Small intestine (tissue), 16 donors: ENCODE results near the gene PERP. TPM values are rescaled to one million over a fixed set of nuclear protein-coding genes. Genes with fewer than 3 reads are reported as not detected.

Experiments
- DNase-seq, 2 donors: peaks; one replicate each; pipeline versions ENCODE4 v3.0.0 to v3.0.0-alpha.2; 2013
- FAIRE-seq: peaks from 2 replicates; lab custom pipeline; 2012; peaks lifted over from hg19 to GRCh38; lab: Jason Lieb, UNC
- H3K27ac ChIP-seq, 3 donors: one replicate each; pipeline ENCODE4 v1.5.1; 2013; ENCODE audit warnings: low read length in 2 of 3, mild to moderate bottlenecking in 2 of 3, control low read depth in 1 of 3, inconsistent platforms in 1 of 3, low read depth in 1 of 3, moderate library complexity in 1 of 3
- H3K27me3 ChIP-seq, 3 donors: one replicate each; pipeline ENCODE4 v1.6.1; 2013; ENCODE audit warnings: low read length in 3 of 3, inconsistent platforms in 1 of 3; ENCODE audit not compliant: control insufficient read depth in 3 of 3, insufficient read depth in 3 of 3
- H3K36me3 ChIP-seq, 3 donors: one replicate each; pipeline ENCODE4 v1.6.1; 2013; ENCODE audit warnings: low read length in 3 of 3, inconsistent platforms in 1 of 3, low read depth in 1 of 3, mild to moderate bottlenecking in 1 of 3, moderate library complexity in 1 of 3; ENCODE audit not compliant: control insufficient read depth in 3 of 3, insufficient read depth in 2 of 3
- H3K4me1 ChIP-seq, 3 donors: one replicate each; pipeline ENCODE4 v1.6.1; 2013; ENCODE audit warnings: low read length in 2 of 3, inconsistent platforms in 1 of 3, low read depth in 1 of 3, mild to moderate bottlenecking in 1 of 3, moderate library complexity in 1 of 3; ENCODE audit not compliant: control insufficient read depth in 3 of 3, insufficient read depth in 2 of 3
- H3K4me3 ChIP-seq, 3 donors: one replicate each; pipeline ENCODE4 v1.5.1; 2013; ENCODE audit warnings: low read length in 3 of 3, control low read depth in 1 of 3, inconsistent platforms in 1 of 3, low read depth in 1 of 3, mild to moderate bottlenecking in 1 of 3, moderate library complexity in 1 of 3
- H3K9me3 ChIP-seq, 2 donors: one replicate each; pipeline ENCODE4 v1.6.1; 2013; ENCODE audit warnings: low read depth in 1 of 2, low read length in 1 of 2; ENCODE audit not compliant: control insufficient read depth in 2 of 2, insufficient read depth in 1 of 2
- WGBS, 3 donors: extraction: QIAGEN DNeasy Blood & Tissue Kit; methylation state at CpG; one replicate each; pipeline ENCODE4 v1.1.7; 2013; 5-methylcytosine and 5-hydroxymethylcytosine counted together
- long read RNA-seq, 10 donors: transcript quantifications; one replicate each; lab custom pipeline, GENCODE V29; 2026
- polyA plus RNA-seq, 4 donors: library from polyadenylated mRNA; stranded (reverse) in 3 of 4; unstranded in 1 of 4; fragments of 200-250 nt in 3 of 4; fragments of 120-200 nt in 1 of 4; gene quantifications; one replicate each; pipeline versions ENCODE4 v1.2.1 to v1.2.3, GENCODE V29; 2013
- donor health status: healthy with polysubstance abuse.
- donor health status: control.
- donor health status: control.
- donor health status: Bipolar disorder and iron deficiency.
- donor health status: healthy.

Gene PERP
- 10 to 100 TPM; 47.2 to 83.4 (median 53.4) TPM for polyA plus RNA-seq
- long read RNA-seq, donor 1, full-length matches to known transcripts: 244 of 261 reads
- long read RNA-seq, donor 1, partial matches to known transcripts: 17 of 261 reads
- long read RNA-seq, donor 1, other reads (novel, unspliced or antisense): 0 of 261 reads
- long read RNA-seq, donor 2, full-length matches to known transcripts: 50 of 50 reads
- long read RNA-seq, donor 2, partial matches to known transcripts: 0 of 50 reads
- long read RNA-seq, donor 2, other reads (novel, unspliced or antisense): 0 of 50 reads
- long read RNA-seq, donor 3, full-length matches to known transcripts: 71 of 78 reads
- long read RNA-seq, donor 3, partial matches to known transcripts: 7 of 78 reads
- long read RNA-seq, donor 3, other reads (novel, unspliced or antisense): 0 of 78 reads
- long read RNA-seq, donor 4, full-length matches to known transcripts: 2 of 2 reads
- long read RNA-seq, donor 4, partial matches to known transcripts: 0 of 2 reads
- long read RNA-seq, donor 4, other reads (novel, unspliced or antisense): 0 of 2 reads
- long read RNA-seq, donor 5, full-length matches to known transcripts: 25 of 25 reads
- long read RNA-seq, donor 5, partial matches to known transcripts: 0 of 25 reads
- long read RNA-seq, donor 5, other reads (novel, unspliced or antisense): 0 of 25 reads
- long read RNA-seq, donor 6, full-length matches to known transcripts: 91 of 97 reads
- long read RNA-seq, donor 6, partial matches to known transcripts: 6 of 97 reads
- long read RNA-seq, donor 6, other reads (novel, unspliced or antisense): 0 of 97 reads
- long read RNA-seq, donor 7, full-length matches to known transcripts: 157 of 273 reads
- long read RNA-seq, donor 7, partial matches to known transcripts: 93 of 273 reads
- long read RNA-seq, donor 7, other reads (novel, unspliced or antisense): 23 of 273 reads
- long read RNA-seq, donor 8, full-length matches to known transcripts: 27 of 27 reads
- long read RNA-seq, donor 8, partial matches to known transcripts: 0 of 27 reads
- long read RNA-seq, donor 8, other reads (novel, unspliced or antisense): 0 of 27 reads
- long read RNA-seq, donor 9, full-length matches to known transcripts: 32 of 32 reads
- long read RNA-seq, donor 9, partial matches to known transcripts: 0 of 32 reads
- long read RNA-seq, donor 9, other reads (novel, unspliced or antisense): 0 of 32 reads
- long read RNA-seq, donor 10, full-length matches to known transcripts: 95 of 95 reads
- long read RNA-seq, donor 10, partial matches to known transcripts: 0 of 95 reads
- long read RNA-seq, donor 10, other reads (novel, unspliced or antisense): 0 of 95 reads

DNA sequence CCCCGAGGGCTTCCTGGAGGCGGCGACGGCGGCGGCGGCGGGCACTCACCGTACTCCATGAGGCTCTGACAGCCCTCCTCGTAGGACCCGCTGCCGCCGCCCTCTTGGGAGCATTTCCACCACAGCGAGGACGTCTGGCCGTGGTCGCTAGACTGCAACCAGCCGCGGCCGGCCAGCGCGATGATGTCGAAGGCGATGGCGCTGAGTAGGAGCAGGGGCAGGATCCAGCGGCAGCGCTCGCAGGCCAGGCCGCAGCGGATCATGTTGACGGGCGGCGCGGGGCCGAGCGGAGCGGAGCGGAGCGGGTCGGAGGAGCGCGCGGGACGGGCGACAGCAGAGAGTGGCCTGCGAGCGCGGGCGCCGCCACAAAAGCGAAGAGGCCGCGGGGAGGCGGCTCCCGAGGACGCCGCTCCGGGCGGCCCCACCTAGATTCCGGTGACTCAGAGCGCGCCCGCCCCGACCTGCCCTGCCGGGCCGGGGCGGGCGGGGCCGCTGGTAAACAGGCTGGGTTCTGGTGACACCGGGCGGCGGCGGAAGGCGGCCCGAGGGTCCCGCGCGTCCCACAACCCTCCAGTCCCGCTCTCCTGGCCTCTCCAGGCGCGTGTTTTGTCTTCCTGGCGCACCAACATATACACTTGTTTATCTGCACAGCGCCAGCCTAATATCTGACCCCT, at the start of gene PERP:
TSS of gene PERP (minus strand) at position 342 of the 674 bp plus-strand sequence. CDS start at position 263, 79 bp downstream.
- Histone ChIP-seq H3K27me3 (peaks cover 0 to 4% (median 0%) of the 10 kb centered on the region in 3 donors), H3K36me3 (peaks cover 0 to 2% (median 2%) of the 10 kb centered on the region in 3 donors), H3K4me3 (peak within 1 kb of the TSS; percentile 51 to 94 (median 54)), H3K9me3 (no peaks in the 10 kb centered on the region), H3K27ac (peak within 1 kb of the TSS; percentile 91 to 99 (median 98)), H3K4me1 (peaks cover 1 to 15% (median 2%) of the 10 kb centered on the region in 3 donors)
- DNase-seq: peak; percentile 90 to 92
- WGBS, 3 donors: 0 to 1% (median 0%) methylated on average over 56 to 83 of the region's 83 CpGs
- FAIRE-seq: no peak

GRCh38 chr6:138155443-138155842, 48.2 kb upstream of the PERP start:
- no peak for FAIRE-seq
- Histone ChIP-seq H3K9me3 (no peaks in the 10 kb centered on the region), H3K27ac (no peak overlapping the region), H3K36me3 (no peaks in the 10 kb centered on the region), H3K27me3 (peaks cover 0 to 13% (median 0%) of the 10 kb centered on the region in 3 donors), H3K4me1 (no peaks in the 10 kb centered on the region), H3K4me3 (no peak overlapping the region)
- no peak for DNase-seq
- WGBS, 3 donors: 73 to 77% (median 76%) methylated on average over 1 of the region's 1 CpG

- no peaks in the 10 kb centered on the region for H3K4me1 ChIP-seq
- H3K9me3 ChIP-seq: no peaks in the 10 kb centered on the region
- H3K36me3 ChIP-seq: no peaks in the 10 kb centered on the region
- 91 to 97% (median 94%) methylated on average over 5 of the region's 5 CpGs for WGBS, 3 donors
- H3K27ac ChIP-seq: no peak overlapping the region
- H3K27me3 ChIP-seq: no peaks in the 10 kb centered on the region
- H3K4me3 ChIP-seq: no peak overlapping the region
- FAIRE-seq: no peak
- no peak for DNase-seq
These were observed 39.3 kb upstream of the PERP start for GRCh38 chr6:138146544-138146943.

DNA sequence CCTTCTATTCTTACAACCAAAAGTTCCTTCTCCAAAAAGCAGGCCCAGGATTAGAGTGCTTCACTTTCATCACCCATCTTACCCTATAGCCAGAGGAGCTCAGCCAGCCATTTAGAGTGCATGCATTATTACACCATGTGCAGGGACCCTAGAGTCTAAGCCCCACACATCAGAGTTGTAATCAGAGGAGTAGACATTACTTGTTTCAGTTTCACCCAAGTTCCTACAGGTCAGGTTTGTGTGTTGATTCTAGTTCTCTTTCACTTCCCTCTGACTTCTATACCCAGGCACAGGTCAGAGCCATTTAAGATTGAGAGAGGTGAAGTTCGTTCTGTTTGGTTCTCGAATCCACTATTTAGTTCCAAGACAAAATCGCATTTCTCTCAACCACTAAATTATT, 38.2 kb upstream of the PERP start:
- no peaks in the 10 kb centered on the region for H3K4me1 ChIP-seq
- 81 to 85% (median 83%) methylated on average over 3 of the region's 3 CpGs for WGBS, 3 donors
- no peaks in the 10 kb centered on the region for H3K9me3 ChIP-seq
- DNase-seq (no peak), FAIRE-seq (no peak)
- no peak overlapping the region for H3K4me3 ChIP-seq
- no peaks in the 10 kb centered on the region for H3K36me3 ChIP-seq
- H3K27me3 ChIP-seq: no peaks in the 10 kb centered on the region
- no peak overlapping the region for H3K27ac ChIP-seq

- WGBS, 3 donors: 78 to 88% (median 85%) methylated on average over 4 of the region's 4 CpGs
- Histone ChIP-seq H3K27me3 (no peaks in the 10 kb centered on the region), H3K36me3 (no peaks in the 10 kb centered on the region), H3K4me1 (no peaks in the 10 kb centered on the region), H3K27ac (no peak overlapping the region), H3K9me3 (no peaks in the 10 kb centered on the region), H3K4me3 (no peak overlapping the region)
- DNase-seq (no peak), FAIRE-seq (no peak)
These were observed 35.6 kb upstream of the PERP start for GRCh38 chr6:138142806-138143205.

GRCh38 chr6:138129190-138129589, 22.0 kb upstream of the PERP start:
- FAIRE-seq: no peak
- Histone ChIP-seq H3K27ac (no peak overlapping the region), H3K27me3 (peaks cover 0 to 2% (median 0%) of the 10 kb centered on the region in 3 donors), H3K36me3 (no peaks in the 10 kb centered on the region), H3K9me3 (no peaks in the 10 kb centered on the region), H3K4me3 (no peak overlapping the region), H3K4me1 (no peaks in the 10 kb centered on the region)
- 92 to 94% (median 92%) methylated on average over 8 of the region's 8 CpGs for WGBS, 3 donors
- DNase-seq: no peak

- Histone ChIP-seq H3K27me3 (peaks cover 0 to 3% (median 0%) of the 10 kb centered on the region in 3 donors), H3K4me3 (no peak overlapping the region), H3K9me3 (no peaks in the 10 kb centered on the region), H3K4me1 (no peaks in the 10 kb centered on the region), H3K27ac (no peak overlapping the region), H3K36me3 (no peaks in the 10 kb centered on the region)
- DNase-seq (no peak), FAIRE-seq (no peak)
- 93 to 97% (median 96%) methylated on average over 3 of the region's 3 CpGs for WGBS, 3 donors
These were observed 20.9 kb upstream of the PERP start for GRCh38 chr6:138128096-138128495.
